Measurements from ENCODE around the gene DCC.

DCC gene

GRCh38 chr18:52342456-52342855 is 2.5 kb downstream of the DCC start:
- H3K4me3 ChIP-seq: no peak overlapping the region
- no peak overlapping the region for H3K27ac ChIP-seq
- H3K27me3 ChIP-seq: peaks cover 0 to 54% of the 10 kb centered on the region in 2 donors
- H3K9me3 ChIP-seq: no peaks in the 10 kb centered on the region
- no peaks in the 10 kb centered on the region for H3K36me3 ChIP-seq
- peaks cover 0 to 26% (median 12%) of the 10 kb centered on the region in 4 donors for H3K4me1 ChIP-seq
- intact Hi-C loops (cut with DNase I; ENCODE audit: low total_unique reads): no loop called here
- no peak for DNase-seq
- no peak for TF ChIP-seq CTCF (IDR thresholded peaks at IDR 0.05)

- no peak for TF ChIP-seq CTCF (IDR thresholded peaks at IDR 0.05)
- DNase-seq: no peak
- Histone ChIP-seq H3K36me3 (no peaks in the 10 kb centered on the region), H3K4me3 (no peak overlapping the region), H3K27me3 (peaks cover 0 to 49% of the 10 kb centered on the region in 2 donors), H3K27ac (no peak overlapping the region), H3K9me3 (no peaks in the 10 kb centered on the region), H3K4me1 (peaks cover 0 to 26% (median 12%) of the 10 kb centered on the region in 4 donors)
- intact Hi-C loops (cut with DNase I; ENCODE audit: low total_unique reads): no loop called here
Observed at GRCh38 chr18:52343138-52343537, 3.1 kb downstream of the DCC start.

GRCh38 chr18:52343731-52344340 is 3.8 kb downstream of the DCC start:
- no peak for TF ChIP-seq CTCF (IDR thresholded peaks at IDR 0.05)
- H3K36me3 ChIP-seq: no peaks in the 10 kb centered on the region
- H3K27me3 ChIP-seq: peaks cover 0 to 43% of the 10 kb centered on the region in 2 donors
- no peak overlapping the region for H3K4me3 ChIP-seq
- H3K27ac ChIP-seq: no peak overlapping the region
- intact Hi-C loops (cut with DNase I; ENCODE audit: low total_unique reads): no loop called here
- DNase-seq: no peak
- no peaks in the 10 kb centered on the region for H3K9me3 ChIP-seq
- peaks cover 0 to 26% (median 12%) of the 10 kb centered on the region in 4 donors for H3K4me1 ChIP-seq

- DNase-seq: no peak
- H3K9me3 ChIP-seq: no peaks in the 10 kb centered on the region
- intact Hi-C loops (cut with DNase I; ENCODE audit: low total_unique reads): no loop called here
Observed at GRCh38 chr18:52344881-52345280, 4.9 kb downstream of the DCC start.

GRCh38 chr18:52345428-52345827 is 5.4 kb downstream of the DCC start:
- no peaks in the 10 kb centered on the region for H3K9me3 ChIP-seq
- DNase-seq: no peak
- intact Hi-C loops (cut with DNase I; ENCODE audit: low total_unique reads): no loop called here
- H3K4me3 ChIP-seq: no peak overlapping the region
- H3K27ac ChIP-seq: no peak overlapping the region
- peaks cover 0 to 30% of the 10 kb centered on the region in 2 donors for H3K27me3 ChIP-seq
- H3K4me1 ChIP-seq: peaks cover 0 to 16% (median 7%) of the 10 kb centered on the region in 4 donors
- no peak for TF ChIP-seq CTCF (IDR thresholded peaks at IDR 0.05)
- H3K36me3 ChIP-seq: no peaks in the 10 kb centered on the region

More at GRCh38 chr18:52344881-52345280, 4.9 kb downstream of the DCC start:
- H3K27me3 ChIP-seq: peaks cover 0 to 35% of the 10 kb centered on the region in 2 donors
- H3K27ac ChIP-seq: no peak overlapping the region
- TF ChIP-seq CTCF (IDR thresholded peaks at IDR 0.05): no peak
- H3K4me3 ChIP-seq: no peak overlapping the region
- no peaks in the 10 kb centered on the region for H3K36me3 ChIP-seq
- H3K4me1 ChIP-seq: peaks cover 0 to 21% (median 10%) of the 10 kb centered on the region in 4 donors

All from tibial artery (tissue), 4 donors.